Anterior cingulate cortex (tissue), 58 donors: Measurements from ENCODE around the gene MXRA8.

Source experiments
- DNase-seq, 58 donors: peaks; one replicate each; lab custom pipeline; 2025; lab: John Stamatoyannopoulos, UW

MXRA8 gene

DNA sequence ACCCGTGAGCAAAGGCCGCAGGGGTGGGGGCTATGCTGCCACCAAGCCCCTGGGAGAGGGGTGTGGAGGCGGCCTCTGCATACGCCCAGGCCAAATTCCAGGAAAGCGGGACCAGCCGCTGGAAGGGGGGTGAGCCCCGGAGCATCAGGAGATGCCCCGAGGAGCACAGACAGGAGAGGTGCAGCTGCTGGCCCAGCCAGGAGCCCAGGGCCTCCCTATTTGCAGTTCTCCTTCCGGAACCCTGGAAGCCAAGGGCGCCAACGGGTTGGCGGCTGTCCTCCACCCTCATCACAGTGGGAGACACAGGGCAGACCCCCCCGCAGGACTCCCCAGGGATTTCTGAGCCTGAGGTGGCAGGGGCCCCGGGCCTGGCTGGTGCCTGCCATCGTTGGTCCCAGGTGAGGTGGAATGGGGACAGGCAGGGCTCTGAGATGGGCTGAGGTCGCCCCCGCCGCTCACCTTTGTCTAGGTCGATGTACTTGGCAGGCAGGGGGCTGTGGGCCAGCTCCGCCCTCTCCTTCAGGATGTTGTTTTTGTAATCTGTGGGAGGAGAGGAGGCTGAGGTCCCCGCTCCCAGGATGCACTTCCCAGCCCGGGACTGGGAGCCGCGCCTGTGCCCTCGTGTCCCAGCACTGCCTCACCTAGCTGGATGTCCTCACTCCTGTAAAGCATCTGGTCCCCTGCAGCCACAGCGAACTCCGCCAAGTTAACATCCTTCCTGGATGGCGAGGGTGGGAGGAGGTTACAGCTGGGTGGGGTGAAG lies 4.8 kb downstream of the MXRA8 start:
- no peak for DNase-seq

GRCh38 chr1:1352786-1353388 lies 5.5 kb downstream of the MXRA8 start:
- DNase-seq: no peak

- no peak for DNase-seq
Measured at GRCh38 chr1:1351511-1352427, 6.6 kb downstream of the MXRA8 start.

DNA sequence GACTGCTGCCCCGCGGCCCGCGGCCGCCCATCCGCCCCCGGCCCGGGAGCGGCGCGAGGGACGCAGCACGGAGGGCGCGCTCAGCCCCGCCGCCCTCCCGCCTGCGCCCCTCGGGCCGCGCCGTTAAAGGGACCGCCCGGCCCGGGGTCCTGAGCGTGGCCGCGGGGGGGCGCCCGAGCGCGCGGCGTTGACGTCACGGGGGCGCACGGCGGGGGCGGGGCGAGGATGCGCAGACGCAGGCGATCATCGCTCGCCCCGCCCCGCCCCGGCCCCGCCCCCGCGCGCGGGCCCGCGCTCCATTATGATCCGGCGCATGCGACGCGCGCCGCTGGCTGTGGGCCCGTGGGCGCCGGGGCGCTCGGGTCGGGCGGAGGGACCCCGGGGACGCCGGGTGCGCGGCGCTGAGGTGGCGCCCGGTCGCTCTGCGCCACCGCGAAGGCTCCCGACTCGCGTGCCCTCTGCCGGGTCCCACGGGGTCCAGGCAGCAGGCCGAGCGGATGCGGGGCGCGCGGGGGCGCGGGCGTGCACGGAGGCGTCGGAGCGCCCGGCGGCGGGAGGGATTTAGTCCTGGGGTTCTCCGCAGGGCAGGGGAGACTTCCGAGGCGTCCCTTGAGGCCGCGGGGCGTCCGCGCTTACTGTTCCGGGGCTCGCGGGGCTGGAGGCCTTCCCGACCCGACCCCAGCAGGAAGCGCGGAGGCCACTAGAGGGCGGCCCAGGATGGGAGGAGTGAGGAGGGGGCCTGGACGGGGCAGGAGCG lies 8.9 kb downstream of the MXRA8 start, which contains the start of gene DVL1:
Gene DVL1, minus strand, starts transcription at position 163 of the 757 bp plus-strand sequence. CDS start 353 bp downstream, outside the sequence.
- DNase-seq: peak in 41 of 58 donors; percentile 19 to 77 (median 57)

- peak in 1 of 58 donors; percentile 17 for DNase-seq
Measured at GRCh38 chr1:1348420-1349255, 9.7 kb downstream of the MXRA8 start.

GRCh38 chr1:1347663-1348419 lies 10.5 kb downstream of the MXRA8 start:
- DNase-seq: no peak

- no peak for DNase-seq
Measured at GRCh38 chr1:1347026-1347595, 11.2 kb downstream of the MXRA8 start.

DNA sequence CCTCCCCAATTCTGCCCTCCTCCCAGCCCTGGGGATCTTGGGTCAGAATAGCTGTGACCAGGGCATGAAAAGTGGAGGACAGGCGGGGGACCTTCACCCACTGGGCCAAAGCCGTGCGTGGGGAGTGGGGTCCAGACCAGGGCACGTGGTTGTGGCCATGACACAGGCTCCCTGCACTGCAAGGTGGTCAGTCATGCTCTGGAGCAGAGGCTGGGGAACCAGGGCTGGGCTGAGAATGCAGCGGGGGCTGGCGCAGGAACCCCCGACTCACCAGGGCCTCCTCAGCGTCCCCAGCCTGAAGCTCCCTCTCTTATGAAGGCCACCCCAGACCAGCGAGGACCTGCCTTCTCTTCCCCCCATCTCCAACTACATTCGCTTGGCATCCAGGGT lies 11.9 kb downstream of the MXRA8 start:
- DNase-seq: no peak

GRCh38 chr1:1345860-1346500 lies 12.4 kb downstream of the MXRA8 start:
- peak in 4 of 58 donors; percentile 22 to 30 (median 26) for DNase-seq

- no peak for DNase-seq
Measured at GRCh38 chr1:1345384-1345783, 13.0 kb downstream of the MXRA8 start.

DNA sequence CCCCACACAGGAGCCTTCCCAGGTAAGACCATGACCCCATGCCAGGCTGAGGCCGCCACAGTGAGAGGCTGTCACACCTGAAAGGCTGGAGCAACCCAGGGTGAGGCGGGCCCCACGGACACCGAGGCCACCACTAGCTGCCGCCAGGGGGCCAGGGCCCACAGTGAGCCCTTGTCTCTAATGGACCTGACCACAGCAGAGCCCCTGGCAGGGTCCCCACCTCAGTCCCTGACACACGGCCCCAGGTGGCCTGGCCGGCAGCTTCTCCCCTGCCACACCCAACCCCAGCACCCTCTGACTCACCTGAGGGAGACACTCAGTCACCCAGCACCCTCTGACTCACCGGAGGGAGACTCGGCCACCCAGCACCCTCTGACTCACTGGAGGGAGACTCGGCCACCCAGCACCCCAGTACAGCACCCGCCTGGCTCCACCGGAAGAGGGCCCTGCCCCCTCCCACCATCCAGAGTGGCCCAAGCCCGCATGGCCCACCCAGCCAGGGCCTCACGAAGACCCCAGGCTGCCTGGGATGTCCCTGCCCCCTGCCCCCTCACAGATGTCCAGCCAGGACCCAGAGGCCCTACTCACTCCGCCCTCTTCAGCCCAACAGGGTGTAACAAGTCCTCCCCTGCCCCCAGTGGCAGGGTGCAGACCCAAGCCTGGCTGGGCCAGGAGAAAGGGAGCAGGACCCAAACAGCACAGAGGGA lies 13.5 kb downstream of the MXRA8 start:
- DNase-seq: no peak

GRCh38 chr1:1343811-1344421 lies 14.4 kb downstream of the MXRA8 start:
- DNase-seq: no peak

DNA sequence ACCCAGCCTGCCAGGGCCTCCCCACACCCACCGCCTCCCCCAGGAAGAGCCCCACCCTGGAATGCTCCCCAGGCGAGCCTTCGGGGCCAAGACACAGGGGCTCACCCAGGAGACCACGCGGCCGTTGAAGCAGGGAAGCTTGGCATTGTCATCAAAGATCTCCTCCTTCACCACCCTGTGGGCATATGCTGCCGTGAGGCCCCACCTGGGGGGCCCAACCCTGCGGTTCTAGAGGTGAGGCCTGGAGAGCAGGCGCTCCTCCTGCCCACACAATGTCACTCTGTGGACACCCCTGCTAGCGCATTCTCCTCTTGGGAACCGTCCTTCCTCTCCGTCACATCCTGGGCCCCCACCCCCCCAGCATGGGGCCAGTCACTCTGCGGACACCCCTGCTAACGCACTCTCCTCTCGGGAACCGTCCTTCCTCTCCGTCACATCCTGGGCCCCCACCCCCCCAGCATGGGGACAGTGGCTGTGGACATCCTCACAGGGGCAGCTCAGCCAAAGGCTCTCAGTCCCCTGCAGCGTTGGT lies 15.7 kb downstream of the MXRA8 start:
- DNase-seq: no peak

GRCh38 chr1:1342061-1342562 lies 16.2 kb downstream of the MXRA8 start:
- no peak for DNase-seq

- no peak for DNase-seq
Measured at GRCh38 chr1:1341549-1342021, 16.8 kb downstream of the MXRA8 start.
